HuH-7 (cell line): Measurements from ENCODE around the gene PRKCZ.

Experiments
- DNase-seq: peaks from one replicate; pipeline ENCODE4 v3.0.0; 2011; ENCODE audit warnings: low spot score

Gene PRKCZ

DNA sequence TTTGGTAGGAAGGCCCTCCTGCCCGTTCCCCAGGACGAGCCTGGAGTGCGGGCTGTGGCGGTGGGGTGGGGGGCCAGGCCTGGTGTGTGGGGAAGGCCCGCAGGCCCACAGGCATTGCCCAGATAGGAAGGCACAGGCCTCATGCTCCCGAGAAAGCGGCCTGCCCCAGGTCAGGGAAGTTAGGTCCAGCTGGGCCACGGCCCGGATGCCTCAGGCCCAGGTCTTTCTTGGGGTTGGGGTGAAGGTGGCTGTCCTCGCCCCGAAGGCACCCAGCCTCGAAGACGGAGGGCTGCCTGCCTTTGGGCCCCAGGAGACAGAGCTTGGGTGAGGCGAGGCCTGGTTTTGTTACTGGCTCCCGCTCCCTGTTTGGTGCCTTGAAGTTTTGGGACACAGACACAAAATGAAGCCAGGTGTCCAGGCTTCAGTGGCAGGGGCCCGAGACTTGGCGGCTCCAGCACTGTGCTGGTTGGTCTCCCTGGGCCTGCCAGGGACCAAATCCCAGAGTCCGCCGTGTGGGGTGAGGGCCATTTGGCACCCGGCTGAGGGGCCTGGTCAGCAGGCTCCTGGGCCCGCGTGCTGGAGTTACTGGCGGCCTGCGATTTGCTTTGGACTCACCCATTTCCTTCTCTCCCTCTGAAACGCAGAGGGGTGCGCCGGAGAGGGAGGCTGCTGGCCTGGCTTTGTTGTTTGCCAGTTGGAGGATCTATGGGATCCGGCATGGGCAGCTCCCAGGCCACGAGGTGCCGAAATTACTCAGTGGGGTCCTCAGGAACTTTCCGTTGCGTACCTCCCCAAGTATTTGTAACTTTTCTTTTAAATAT is 179.9 kb downstream of the PRKCZ start:
- no peak for DNase-seq

DNA sequence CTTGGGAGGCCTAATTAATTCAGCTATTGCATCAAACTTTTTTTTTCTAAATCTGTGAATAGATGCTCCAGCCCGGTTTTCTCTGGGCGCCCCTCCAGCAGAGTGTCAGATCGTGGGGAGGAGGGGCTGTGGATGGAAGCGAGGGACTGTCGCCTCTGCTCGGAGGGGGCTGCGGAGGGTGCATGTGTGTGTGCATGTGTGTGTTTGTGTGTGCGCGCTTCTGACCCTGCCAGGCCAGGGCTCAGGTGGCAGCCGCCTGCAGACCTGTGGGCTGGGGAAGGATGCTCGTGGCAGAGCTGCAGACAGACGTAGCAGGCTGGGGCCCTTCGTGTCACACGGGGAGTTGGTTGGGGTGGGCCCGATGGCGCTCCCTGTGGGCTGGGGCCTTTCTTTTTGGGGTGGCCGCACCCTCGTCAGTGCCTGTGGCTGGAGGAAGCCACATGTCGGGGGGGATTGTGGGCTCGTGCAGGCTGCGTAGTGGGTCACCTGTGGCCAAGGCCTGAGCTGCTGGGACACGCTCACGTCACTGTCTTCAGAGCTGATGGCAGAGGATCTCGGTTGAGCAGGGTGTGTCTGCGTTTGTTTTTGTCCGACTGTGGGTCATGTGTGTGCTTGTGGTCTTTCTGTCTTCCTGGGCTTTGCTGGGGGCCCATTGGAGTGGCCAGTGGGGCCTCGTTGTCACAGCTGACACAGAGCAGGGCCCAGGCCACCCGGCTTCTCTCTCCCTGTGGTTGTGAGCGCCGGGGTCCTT is 180.7 kb downstream of the PRKCZ start:
- DNase-seq, result no peak

DNA sequence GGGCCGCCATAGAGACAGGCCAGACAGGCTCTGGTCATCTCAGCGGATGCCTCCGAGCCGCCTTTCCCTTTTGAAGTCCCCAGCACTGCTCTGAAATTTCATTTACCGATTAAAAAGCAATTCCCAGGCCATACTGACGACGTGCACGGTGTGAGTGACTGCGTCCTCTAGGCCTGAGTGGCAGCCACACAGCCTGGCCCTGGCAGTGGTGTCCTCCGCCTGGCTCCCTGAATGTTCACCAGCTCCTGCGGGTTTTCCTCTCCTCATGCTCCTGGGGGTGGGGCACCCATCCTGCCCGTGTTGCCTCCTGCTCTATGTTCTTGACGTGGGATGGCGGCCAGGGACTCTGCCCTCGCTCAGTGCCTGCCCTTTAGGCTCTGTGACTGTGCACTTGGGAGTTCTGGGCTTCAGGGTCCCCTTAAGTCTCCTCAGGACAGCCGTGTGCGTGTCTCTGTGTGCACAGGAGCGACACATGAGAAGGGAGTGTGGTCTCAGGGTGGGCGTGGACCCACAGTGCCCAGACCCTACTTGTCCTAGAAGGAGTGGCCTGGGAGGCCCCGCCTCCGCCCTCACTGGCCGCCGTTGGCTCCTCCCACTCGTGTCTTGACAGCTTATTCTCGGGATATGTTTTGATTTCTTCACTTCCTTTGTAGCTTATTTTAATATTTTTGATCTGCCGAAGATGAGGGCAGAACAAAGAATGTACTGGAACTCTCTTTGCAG is 181.5 kb downstream of the PRKCZ start:
- DNase-seq, result peak; percentile 81

DNA sequence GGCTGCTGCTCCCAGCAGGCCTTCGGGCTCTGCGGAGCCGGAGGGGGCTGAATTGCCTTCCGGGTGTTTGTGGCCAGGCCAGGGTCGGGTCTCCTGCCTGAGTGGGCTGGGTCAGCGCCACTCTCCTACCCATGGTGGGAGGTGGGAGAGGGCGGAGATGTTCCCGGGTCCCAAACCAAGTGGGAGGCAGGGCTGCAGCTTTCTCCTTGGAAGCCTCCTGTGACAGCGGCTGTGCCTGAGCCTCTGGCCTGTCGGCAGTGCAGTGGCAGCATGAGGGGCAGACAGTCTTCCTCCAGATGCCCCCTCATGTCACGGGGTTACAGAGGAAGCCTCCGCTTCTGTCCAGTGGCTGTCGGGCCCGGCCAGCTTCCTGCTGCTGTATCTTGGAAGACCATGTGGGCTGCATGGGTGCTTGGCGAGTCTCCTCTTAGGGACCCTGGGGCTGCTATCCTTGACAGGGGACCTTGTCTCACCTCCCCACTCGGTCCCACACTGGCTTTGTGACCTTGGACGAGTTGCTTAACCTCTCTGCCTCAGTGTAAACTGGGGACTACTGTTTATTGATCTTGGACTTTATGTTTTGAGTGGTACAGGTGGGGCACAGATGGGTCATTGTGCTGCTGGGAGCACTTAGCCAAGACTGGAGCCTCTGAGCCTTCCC is 182.2 kb downstream of the PRKCZ start:
- no peak for DNase-seq

DNA sequence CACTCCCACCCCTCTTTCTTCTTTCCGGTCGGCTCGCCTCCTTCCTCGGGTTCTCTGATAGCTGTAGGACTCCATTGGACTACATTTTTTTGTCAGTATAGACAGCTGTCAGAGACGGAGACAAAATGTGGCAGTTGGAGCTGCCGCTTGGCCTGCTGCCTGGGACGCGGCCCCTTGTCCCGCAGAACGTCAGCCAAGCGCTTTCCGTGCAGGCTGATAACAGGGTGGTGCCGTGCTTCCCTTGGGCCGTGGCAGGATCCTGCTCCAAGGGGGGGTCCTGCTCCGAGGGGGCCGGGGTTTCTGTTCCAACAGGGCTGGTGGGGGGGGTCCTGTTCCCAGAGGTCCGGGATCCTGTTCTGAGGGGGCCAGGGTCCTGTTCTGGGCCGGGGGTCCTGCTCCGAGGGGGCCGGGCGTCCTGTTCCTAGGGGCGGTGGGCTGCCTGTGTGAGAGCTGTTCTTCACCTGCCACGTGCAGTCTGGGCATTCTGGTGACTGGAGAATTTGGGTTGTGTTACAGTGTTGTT is 182.8 kb downstream of the PRKCZ start:
- no peak for DNase-seq

DNA sequence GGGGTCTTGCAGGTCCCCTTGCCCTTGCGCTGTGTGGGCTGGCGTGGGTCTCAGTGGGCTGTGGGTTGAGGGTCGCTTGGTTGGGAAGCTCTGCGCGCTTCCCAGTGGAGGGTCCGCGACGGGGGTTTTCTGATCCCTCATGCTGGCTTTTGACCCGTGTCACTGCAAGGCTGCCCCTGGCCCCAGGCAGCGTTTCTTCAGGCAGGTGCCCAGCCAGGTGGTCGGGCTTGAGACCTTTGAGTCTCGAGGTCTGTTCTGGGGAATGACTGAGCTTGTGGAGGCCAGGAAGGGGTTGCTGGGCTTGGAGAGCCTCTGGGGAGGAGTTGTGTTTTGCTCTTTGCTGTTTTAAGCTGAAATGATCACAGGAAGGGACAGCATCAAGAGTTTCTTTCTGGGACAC is 183.3 kb downstream of the PRKCZ start:
- no peak for DNase-seq

DNA sequence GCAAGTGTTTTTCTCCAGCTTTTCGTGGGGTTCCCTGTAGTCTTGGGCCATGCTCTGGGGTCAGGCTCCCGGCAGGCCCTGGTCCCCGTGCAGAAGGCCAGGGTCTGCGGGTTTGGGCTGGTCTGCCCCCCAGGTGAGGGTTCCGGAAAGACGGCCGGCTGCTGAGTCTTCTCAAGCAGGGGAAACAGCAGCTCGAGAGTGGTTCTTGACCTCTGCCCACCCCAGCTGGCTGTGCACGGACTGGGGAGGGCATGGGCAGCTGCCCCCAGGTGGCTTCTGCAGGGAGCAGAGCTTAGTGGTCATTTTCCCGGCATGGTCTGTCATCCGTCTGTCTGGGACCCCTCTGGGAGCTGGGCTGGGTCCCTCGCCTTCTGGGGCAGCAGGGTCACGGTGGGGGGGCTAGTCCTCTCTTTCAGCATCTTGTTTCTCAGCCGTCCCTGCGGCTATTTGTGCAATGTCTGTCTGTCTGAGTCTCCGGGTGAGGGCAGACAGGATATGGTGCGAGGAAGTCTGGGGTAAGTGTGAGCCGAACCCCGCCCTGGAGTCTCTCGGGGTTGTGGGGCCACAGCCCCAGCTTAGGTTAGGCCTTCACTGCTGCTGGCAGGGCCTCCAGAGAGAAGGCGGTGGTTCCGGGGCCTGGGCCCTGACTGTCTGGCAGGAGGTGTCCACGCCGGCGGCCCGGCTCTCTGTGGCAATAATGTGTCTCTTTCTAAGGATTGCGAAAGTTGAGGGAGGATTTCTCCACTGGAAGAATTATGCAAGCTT is 184.0 kb downstream of the PRKCZ start:
- peak; percentile 76 for DNase-seq

DNA sequence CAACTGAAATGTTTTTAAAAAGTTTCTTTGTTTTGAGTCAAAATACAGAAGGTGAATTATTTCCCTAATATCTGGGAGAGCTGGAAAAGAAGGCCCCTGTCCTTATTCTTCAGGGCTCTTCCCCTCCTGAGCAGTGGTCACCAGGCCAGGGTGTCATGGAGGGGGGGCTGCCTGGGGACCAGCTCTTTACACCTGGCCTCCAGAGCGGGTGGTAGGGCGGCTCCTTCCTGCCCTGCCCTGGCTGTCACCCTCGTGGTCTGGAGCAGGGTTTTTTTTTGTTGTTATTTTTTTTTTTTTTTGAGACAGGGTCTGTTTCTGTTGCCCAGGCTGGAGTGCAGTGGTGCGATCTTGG is 184.5 kb downstream of the PRKCZ start:
- DNase-seq, result no peak
